HuH-7.5 (cell line): ENCODE results near the gene SIGLEC11.
"Not testable (repeated sequence)": the region's sequence is repeated elsewhere in the genome, so short reads cannot be mapped to it uniquely, and the experiment has no call there.

Experiments used
- DNase-seq: peaks from one replicate; pipeline ENCODE4 v3.0.0; 2011; ENCODE audit warnings: low spot score

Gene SIGLEC11

DNA sequence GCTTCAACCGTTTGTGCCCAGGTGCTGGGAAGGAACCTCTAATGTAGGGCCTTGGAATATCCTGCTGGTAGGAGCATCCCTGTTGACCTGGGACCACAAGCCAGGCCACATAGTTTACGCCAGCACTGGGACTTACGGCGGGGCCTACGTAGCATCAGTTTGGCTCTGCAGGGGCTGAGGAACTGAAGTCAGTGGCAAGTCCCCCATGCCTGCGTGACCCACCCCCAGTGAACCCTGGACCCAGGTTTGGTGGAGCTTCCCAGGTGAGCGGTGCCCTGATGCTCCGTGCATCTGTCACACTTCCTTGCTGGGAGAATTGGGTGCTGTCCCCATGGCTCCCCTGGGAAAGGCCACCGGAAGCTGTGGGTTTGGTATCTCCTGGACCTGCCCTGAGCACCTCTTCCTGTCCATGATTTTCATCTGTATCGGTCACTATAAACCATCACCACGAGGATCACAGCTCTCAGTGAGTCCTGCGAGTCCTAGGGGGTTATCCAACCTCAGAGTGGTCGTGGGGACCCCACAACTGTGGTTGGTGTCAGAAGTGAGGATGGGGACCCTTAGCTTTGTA is 9.9 kb downstream of the SIGLEC11 start:
- DNase-seq, result no peak

DNA sequence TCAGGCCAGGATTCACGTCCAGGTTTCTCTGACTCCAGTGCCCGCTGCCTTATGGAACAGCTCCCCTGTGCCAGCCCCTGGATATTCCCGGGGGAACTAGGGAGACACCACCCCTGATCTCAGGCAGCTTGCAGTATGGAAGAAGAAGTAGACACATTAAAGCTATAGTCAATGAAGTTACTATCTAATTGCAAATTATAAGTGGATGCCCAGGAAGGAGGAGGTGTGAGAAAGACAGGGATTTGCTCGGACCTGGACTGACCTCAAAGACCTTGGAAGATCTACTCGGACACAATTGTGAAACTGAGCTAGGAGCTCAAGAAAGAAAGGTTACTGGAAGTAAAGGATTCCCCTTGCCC is 10.4 kb downstream of the SIGLEC11 start:
- no peak for DNase-seq

DNA sequence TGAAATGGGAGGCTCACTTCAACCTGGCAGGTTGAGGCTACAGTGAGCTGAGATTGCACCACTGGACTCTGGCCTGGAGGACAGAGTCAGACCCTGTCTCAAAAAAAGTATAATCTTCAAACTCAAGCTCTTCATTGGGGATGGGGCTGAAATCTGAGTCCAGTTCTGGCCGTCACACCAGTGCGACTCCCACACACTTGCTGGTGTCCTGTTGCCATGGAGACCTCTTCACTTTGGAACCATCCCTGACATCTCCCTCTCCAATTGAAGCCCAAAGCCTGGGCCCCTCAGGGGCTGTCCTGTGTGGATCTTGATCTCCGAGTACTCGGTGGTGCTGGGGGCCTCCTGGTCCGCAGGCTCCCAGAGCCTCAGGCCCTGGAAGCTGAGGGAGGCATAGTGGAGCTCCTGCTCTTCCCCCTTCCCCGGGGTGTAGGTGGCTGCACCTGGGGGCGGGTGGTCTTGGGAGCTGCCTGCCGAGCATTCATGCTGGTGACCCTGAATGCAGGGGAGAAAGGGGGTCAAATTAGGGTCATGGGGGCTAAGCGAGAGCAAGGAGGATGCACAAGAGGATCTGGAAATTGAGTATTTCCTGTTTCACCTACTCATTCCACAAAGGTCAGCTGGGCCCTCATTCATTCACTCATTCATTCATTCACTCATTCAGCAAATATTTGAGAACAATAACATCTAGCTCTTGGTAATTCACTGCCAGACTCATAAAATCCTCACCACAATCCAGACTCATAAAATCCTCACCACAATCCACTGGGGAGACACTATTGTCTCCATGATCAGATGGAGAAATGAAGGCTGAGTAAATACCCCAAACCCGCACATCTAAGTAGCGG is 11.0 kb downstream of the SIGLEC11 start:
- no peak for DNase-seq

DNA sequence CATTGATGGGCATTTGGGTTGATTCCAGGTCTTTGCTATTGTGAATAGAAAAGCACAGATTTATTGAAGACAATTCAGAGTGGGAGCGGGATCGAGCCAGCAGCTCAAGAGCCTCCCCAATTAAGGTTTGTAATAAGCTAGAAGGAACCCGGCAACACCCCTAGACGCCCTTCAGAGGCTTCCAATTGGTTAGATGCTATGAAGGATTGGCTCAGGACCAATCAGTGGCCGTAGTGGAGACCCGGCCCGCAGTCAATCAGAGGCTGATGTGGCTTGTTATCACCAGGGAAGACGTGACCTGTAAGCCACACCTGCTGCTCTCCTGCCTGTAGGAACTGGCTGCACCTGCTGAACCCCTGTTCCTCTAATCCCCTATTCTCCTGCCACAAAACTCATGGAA is 14.6 kb downstream of the SIGLEC11 start:
- DNase-seq, result no peak

DNA sequence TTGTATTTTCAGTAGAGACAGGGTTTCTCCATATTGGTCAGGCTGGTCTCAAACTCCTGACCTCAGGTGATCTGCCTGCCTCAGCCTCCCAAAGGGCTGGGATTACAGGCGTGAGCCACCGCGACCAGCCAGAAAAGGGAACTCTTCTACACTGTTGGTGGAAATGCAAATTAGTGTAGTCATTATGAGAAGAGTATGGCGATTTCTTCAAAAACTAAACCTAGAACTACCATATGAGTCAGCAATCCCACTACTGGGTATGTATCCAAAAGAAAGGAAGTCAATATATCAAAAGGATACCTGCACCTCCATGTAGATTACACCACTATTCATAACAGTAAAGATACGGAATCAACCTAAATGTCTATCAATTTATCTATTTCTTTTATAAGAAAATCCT is 16.4 kb downstream of the SIGLEC11 start:
- not testable (repeated sequence) for DNase-seq

DNA sequence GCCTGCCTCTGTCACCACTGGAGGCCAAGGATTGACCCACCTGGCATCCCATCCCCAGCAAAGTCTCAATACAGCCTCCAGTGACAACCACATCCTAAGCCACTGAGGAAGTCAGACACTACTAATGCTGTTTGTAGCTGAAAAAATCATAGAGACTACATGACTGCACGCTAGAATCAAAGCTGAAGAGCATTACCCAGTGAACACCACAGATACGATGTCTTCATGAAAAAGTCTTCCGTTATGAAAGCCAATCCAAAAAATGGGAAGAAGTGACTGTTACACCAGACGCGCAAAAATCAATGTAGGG is 20.5 kb downstream of the SIGLEC11 start:
- DNase-seq, result no peak

DNA sequence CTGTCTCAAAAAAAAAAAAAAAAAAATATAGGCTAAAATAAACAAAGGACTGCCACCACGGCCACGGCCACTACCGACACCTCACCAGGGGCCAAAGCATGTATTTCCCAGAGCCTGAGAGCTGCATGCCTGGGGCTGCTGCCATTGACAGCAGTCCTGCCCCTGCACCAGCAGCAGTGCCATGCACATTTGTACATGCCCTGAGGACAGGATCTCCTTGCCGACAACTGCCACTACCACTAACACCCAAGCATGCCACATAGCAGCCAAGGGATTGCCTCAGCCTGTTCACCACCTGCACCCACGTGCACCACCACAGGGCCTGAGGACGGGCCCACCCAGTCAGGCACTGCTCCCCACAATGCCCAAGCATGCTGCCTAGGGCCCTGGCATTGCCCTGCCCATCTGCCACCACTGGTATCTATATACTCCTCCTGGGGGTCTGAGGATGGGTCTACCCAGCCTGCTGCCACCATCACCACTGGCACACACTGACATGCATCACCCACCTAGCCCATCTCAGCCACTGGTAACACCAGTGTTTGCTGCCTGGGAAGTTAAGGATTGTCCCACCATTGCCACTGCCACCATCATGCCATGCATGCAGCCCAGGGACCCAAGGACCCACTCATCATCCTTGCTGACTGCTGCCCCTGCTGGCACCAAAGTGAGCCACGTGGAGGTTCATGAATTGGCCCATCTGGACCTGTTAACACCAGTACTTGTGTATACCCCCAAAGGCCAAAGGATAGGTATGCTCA is 21.1 kb downstream of the SIGLEC11 start:
- DNase-seq, result no peak

DNA sequence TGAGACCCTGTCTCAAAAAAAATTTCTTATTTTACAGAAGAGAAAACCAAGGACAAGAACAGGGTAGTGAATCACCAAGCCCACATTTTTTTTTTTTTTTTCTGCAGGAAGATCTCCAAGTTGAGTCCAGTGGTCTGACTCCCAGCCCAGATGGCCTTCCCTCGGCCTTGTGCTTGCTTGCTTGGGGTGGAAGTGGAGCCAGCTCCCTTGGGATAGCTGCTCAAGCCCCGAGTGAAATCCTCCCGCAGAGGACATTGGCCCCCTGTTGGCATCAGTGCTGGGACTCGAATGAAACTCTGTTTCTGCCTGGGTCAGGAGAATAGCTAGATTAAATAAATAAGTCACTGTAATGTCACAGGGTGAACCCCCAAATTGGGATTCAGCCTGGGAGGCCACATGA is 22.3 kb downstream of the SIGLEC11 start:
- no peak for DNase-seq

DNA sequence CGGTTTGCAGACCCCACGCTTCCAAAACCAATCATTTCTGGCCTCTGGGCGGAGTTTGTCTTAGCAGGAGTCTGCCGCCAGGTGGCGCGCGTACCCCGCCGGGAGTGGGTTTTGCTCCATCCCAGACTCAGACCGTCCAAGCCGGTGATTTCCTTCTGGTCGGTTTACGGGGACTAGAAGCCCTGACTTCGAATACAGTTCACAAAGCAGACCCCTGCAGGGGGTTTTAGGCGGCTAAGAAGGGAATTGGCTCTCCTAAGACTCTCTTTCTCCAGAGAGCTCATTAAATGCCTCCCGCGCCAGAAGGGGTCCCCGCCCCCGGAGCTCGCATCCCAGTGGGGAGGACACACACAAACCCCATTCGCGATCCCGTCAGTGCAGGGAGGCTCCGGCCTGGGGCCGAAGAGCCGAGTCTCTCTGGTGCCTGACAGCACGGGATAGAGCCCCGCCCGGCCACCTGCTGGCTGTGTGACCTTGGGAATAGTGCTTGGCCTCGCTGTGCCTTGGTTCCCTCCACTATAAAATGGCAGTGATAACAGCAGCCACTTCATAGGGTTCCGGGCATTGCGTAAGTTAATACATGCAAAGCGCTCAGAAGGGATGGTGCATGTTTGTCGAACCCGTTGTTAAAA is 23.1 kb downstream of the SIGLEC11 start:
- peak; percentile 73 for DNase-seq

DNA sequence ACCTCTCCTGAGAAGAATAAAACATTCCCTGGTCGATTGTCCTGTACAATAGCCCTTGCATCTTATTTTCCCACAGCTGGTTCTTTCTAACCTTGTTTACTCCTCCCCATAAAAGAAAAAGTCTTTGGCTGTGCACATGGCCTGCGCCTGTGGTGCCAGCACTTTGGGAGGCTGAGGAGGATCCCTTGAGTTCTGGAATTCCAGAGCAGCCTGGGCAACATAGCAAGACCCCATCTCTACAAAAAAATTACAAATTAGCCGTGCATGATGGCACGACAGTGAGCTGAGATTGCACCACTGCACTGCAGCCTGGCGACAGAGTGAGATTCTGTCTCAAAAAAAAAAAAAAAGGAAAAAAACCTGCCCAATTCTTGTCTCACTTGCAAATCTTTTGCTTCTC is 24.4 kb downstream of the SIGLEC11 start:
- no peak for DNase-seq

DNA sequence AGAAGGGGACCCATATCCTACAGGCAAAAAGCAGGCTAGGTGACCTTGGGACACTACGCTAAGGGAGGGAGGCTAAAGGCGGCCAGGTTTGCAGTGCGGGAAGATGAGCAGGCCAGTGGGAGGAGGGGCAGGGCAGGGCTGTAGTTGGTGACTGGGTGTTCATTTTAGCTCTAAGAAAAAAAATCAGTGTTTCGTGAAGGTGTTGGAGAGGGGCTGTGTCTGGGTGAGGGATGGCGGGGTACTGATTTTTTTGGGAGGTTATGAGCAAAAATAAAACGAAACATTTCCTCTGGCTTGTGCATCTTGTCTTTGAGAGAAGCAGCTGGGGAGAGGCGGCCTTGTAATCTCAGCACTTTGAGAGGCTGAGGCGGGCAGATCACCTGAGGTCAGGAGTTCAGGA is 27.3 kb downstream of the SIGLEC11 start:
- DNase-seq, result no peak

DNA sequence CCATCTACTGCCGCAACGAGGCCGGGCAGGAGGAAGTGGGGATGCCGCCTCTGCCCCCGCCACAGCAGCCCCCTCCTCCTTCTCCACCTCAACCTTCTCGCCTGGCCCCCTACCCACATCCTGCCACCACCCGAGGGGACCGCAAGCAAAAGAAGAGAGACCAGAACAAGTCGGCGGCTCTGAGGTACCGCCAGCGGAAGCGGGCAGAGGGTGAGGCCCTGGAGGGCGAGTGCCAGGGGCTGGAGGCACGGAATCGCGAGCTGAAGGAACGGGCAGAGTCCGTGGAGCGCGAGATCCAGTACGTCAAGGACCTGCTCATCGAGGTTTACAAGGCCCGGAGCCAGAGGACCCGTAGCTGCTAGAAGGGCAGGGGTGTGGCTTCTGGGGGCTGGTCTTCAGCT is 28.2 kb downstream of the SIGLEC11 start:
- DNase-seq, result no peak

DNA sequence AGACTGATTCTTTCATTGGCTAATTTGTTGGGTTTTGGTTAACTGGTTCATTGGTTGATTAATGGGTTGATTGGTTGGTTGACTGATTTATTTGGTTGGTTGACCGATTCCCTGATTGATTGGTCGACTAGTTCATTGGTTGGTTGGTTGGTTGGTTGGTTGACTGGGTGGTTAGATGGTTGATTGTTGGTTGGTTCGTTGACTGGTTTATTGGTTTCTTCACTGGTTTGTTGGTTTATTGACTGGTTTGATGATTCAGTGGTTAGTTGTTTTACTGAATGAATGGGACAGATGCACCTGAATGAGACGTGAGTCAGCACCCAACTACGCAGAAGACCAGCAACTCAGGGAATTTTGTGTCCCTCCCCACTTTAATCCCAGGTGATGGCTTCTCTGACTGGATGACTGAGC is 28.9 kb downstream of the SIGLEC11 start:
- no peak for DNase-seq

DNA sequence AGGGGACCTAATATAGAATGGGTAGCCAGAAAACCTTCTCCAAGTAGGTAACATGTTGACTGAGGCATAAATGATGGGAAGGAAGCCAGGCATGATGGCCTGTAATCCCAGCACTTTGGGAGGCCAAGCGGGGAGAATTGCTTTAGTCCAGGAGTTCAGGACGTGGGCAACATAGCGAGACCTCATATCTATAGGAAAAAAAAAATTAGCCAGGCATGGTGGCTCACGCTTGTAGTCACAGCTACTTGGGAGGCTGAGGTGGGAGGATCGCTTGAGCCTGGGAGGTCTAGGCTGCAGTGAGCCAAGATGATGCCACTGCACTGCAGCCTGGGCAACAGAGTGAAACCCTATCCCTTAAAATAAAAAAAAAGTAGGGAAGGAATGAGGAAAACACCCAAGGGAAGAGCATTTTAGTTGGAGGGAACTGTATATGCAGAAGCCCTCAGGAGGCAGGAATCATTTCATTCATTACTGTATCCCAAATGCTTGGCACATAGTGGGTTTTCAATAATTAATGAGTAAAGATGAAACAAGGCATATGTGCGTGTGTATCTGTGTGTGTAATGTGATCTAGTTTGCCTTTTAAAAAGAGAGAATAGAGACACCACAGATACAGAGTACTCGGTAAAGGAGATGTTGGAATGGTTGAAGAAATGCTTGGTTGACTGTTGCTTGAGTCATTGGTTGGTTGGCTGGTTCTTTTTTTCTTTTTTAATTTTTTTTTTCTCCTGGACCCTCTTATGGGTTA is 29.5 kb downstream of the SIGLEC11 start:
- no peak for DNase-seq

DNA sequence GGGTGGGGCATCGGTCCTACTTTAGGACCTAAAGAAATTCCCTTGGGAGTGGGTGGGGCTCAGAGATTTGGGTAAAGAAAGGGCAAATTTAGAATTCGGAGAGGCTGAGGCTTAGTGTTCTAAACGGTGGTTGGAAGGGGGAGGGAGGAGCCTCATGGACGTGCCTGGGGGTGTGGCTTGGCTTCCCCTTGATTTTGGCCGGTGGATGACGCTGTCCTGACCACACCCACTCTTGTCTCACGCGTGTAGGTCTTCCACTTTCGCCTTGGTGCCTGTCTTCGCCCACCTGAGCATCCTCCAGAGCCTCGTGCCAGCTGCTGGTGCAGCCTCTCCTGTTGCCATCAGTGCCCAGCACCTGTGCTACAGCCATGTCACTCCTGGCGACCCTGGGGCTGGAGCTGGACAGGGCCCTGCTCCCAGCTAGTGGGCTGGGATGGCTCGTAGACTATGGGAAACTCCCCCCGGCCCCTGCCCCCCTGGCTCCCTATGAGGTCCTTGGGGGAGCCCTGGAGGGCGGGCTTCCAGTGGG is 30.4 kb downstream of the SIGLEC11 start:
- no peak for DNase-seq

DNA sequence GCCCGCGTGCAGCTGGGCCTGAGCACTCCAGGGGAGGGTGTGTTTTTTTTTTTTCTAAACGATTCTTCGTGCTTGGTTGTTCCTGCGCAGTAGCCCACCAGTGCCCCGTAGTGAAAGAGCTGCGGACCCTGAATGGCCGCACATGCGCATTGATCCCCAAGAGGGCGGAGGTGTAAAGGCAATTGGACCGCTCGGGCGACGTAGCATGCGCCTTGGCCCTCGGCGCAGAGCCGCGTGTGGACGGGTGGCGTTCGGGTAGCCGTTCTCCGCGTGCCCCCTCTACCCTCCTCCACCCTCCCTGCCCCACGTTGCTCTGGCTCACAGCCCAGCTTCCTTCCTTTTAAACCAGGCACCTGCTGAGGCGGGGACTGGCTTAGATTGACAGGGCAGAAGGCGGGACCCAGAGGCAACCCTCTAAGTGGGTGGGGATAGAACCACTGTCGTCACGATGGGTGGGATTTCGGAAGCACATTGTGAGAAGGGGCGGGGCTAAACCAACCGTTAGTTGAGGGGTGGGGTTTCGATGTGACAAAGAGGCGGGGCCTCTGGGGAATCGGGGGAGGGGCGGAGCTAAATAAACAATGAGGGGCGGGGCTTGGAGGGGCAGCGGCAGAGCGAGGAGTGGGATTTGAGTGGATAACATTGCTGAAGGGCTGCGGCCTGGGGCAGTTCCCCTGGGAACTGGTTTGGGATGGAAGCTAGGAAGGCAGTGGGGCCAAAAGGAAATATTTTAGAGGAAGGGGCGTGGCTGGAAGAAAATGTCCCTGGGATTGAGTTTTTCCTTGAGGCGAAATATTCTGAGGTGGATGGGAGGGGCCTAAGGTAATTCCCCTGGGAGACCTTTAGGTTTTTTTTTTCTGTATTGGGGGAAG is 31.1 kb downstream of the SIGLEC11 start:
- peak; percentile 92 for DNase-seq

DNA sequence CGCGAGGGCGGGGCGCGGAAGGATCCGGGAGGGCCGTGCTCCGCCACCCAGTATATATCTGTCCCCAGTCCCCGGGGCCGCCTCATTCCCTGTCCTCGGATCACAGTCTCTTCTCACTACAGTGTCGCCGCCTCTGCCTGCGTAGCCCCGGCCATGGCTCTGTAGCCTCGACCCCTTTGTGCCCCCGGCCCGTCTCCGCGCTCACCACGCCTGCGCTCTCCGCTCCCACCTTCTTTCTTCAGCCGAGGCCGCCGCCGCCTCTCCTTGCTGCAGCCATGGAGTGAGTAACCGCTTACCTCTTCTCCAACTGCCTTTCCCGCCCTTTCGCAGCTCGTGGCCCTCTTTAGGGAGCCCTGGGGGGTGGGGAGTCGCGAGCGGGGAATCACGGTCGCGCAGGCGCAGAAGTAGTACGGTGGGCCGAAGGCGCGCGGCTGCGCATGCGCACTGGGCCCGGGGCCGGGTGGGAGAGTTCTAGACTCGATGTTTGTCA is 31.8 kb downstream of the SIGLEC11 start, which contains the start of the genes ATF5 and NUP62:
Gene ATF5, plus strand, starts transcription at position 85 of the 490 bp plus-strand sequence. CDS start 1,646 bp downstream, outside the sequence.
Gene NUP62, minus strand, starts transcription at position 384 of the 490 bp plus-strand sequence. CDS start 19,697 bp downstream, outside the sequence.
- peak; percentile 98 for DNase-seq

DNA sequence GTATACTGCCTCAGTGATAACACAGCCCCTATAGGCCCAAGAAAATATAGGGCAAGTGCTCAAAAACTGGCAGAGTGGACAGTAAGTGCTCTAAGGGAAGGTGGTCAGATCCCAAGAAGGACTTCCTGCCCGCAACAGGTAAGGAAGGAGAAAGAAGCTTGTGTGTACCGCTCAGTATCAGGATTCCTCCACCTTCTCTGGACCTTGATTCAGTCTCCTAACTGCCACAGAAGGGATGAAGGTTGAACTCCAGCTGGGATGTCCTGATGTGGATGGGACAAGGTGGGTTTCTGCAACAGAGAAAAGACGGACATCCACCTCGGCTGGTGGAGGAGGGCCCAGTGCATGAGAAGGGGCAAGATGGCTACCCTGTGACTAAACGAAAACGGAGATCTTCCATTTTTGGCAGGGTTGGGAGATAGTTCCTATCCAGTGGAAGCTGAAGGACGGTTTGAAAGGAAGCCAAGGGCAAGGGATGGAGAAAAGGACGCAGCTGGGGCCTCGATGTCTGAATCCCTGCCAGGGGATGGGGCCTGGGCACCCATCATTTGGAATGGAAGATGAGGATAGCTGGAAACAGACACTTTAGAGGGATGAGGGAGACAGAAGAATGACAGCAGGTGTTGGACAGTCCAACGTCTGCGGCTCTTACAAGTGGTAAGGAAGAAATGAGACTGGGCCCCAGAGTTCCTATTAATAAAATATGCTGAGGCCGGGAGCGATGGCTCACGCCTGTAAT is 33.3 kb downstream of the SIGLEC11 start:
- DNase-seq, result no peak

DNA sequence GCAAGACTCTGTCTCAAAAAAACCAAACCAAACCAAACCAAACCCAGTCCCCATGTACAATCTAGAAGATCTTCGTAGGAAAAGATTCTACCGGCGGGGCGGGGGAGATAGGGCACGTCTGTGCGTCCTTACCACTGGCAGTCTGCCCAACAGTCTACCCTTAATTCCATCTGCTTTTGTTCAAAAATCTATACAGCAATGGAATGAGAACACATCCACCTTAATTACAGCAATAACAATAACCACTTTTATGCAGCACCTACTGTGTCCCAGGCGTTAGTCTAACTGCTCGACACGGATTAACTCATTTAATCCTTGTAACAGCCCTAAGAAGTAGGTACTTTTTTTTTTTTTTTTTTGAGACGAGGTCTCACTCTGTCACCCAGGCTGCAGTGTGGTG is 34.5 kb downstream of the SIGLEC11 start:
- DNase-seq, result no peak

DNA sequence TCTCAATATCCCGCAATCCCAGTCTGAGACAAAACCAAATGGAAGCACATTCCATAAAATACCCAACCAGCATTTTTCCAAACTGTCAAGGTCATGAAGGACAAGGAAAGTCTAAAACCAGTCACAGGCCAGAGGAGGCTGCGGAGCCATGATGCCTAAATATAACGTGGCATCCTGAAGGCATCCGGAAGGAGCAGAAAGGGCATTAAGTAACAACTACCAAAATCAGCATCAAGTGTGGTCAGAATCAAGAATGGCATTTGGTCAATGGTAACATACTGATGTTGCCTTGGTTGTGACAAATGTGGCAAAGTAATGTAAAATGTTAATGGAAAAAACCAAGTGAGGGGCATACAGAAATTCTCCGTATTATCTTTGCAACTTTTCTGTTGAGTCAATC is 35.5 kb downstream of the SIGLEC11 start:
- no peak for DNase-seq
